HG03457 (cell line): ENCODE data around the gene CHI3L1.

Experiments
- ATAC-seq: cut with Tn5 transposase; IDR thresholded peaks from one replicate; pipeline ENCODE4 v1.9.1; 2021; ENCODE audit warnings: moderate number of reproducible peaks; ENCODE audit not compliant: unreplicated experiment

The CHI3L1 gene

GRCh38 chr1:203152158-203153034, 34.1 kb downstream of the CHI3L1 start:
- ATAC-seq = no peak

- no peak for ATAC-seq
Measured at GRCh38 chr1:203151362-203152157, 34.9 kb downstream of the CHI3L1 start.

DNA sequence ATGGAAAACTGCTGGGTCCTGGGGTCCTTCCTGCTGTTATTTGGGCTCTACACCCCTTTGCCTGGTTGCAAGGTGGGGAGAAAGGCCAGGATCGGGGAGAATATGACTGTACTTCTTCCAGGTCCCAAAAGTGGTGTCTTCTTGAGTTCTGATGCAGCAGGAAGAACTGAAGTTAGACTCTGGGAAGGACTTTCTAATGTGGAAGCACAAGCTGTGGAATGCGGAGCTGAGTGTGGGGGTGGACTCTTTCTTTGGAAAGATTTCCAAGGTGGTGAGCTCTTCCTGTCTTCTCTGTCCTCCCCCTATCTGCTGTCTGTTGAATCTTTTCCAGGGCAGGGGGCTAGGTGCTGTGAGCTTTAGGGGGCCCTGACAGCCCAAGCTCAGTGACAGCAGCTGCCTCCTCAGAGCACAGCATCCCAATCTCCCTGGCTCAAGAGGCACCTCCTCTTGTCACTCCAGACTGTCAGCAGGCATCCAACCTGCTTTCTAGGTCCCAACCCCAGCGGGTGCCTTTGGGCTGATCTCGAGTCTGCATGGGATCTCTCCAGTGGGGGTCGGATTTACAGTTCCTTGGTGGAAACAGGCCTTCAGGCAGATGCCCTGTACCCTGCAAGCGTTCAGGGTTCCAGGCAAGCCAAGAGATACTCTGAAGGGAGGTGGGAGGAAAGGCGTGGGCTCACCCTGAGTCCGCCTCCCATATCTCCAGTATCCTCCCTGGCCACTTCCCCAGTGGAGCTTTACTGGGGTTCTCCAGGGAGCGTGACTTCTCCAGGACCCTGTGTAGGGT, 35.8 kb downstream of the CHI3L1 start:
- ATAC-seq = no peak

DNA sequence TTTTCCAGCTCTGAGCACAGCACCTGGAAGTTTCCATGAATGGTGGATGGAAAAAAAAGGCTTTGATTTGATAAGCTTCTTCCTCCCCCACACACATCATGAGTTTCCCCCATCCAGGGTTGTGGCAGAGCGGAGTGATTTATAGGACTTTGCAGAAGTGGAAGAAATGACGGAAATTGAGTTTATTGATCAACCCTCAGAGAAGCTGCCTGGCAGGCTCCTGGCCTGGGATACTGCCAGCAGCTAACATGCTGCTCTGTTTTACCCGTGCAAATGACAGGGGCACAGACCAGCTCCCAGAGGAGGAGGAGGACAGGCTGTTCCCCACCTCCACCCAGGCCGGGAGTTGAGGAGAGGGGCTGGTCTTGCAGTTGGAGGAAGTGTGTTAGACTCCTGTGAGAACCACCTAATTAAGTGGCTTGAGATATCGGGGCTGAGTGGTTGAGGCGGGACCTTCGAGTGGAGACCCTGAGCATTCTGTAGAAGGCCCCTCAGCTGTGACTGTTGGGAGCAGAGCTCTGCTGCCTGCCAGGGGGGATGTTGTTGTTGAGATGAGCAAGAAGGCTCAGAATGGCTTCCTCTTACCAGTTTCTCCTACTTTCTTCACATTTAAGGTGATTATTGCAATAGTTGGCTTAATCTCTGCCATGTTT, 37.2 kb downstream of the CHI3L1 start:
- ATAC-seq = no peak

DNA sequence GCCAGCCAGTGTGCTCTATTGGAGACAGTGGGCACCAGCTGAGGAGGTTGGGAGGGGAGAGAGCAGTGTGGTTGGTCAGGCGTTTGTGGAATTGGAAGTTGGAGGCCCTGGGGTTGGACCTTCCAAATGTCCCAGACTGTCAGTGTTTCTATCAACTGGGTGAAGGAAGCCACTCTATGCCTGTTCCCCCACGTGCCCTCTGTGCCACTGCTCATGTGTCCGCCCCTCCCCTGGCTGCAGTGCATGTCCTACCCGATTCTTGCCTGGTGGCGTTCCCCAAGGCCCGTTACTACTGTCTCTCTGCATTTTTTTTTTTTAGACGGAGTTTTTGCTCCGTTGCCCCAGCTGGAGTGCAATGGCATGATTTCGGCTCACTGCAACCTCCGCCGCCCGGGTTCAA, 37.9 kb downstream of the CHI3L1 start:
- ATAC-seq = no peak

- no peak for ATAC-seq
Measured at GRCh38 chr1:203148127-203148526, 38.4 kb downstream of the CHI3L1 start.

DNA sequence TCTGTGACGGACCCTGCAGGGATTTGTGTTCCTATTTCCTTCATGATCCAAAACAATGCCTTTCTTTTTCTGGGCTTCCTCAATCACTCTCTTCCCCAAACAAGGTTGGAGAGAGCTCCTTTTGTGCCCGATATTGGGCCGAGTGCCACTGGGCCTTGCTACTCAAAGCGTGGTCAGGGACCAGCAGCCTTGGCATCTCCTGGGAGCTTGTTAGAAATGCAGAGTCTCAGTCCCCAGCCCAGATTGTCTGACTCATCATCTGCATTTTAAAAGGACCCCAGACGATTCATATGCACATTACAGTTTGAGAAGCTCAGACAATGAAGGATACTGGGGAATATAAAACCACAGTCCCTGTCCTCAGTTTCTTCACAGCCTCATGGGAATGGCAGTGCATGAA, 39.1 kb downstream of the CHI3L1 start:
- no peak for ATAC-seq

DNA sequence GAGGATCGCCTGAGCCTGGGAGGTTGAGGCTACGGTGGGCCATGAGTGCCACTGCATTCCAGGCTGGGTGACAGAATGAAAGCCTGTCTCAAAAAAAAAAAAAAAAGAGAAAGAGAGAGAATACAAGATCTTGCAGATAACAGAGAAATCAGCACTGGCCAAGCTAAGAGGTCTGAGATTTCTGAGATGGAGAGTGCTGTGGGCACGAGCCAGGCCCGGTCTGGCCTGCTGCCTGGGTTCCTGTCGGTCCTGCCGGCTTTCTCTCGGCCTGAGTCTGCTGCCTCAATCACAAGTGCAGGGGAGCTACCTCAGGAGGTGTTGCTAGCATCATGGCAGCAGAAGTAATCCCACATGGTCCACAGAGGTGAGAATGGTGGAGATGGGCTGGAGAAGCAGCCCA, 40.0 kb downstream of the CHI3L1 start:
- ATAC-seq = no peak

DNA sequence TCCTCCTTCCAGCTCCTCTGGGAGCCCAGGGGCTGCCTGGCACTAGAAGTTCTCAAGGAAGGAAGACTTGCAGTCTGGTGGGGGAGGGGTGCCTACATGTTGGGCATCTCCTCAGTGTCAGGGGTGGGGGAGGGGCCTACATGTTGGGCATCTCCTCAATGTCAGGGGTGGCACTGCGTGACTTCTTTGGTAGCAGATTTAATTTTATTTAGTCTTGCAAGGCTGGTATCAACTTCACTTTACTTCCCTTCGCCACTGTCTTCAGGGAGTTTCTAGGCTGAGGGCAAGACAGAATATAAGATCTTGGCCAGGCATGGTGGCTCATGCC, 40.5 kb downstream of the CHI3L1 start:
- ATAC-seq = no peak

- ATAC-seq = no peak
Measured at GRCh38 chr1:203145321-203146041, 41.0 kb downstream of the CHI3L1 start.

GRCh38 chr1:203144661-203145060, 41.8 kb downstream of the CHI3L1 start:
- no peak for ATAC-seq

- no peak for ATAC-seq
Measured at GRCh38 chr1:203143641-203144040, 42.9 kb downstream of the CHI3L1 start.

- ATAC-seq = no peak
Measured at GRCh38 chr1:203142684-203143408, 43.7 kb downstream of the CHI3L1 start.

DNA sequence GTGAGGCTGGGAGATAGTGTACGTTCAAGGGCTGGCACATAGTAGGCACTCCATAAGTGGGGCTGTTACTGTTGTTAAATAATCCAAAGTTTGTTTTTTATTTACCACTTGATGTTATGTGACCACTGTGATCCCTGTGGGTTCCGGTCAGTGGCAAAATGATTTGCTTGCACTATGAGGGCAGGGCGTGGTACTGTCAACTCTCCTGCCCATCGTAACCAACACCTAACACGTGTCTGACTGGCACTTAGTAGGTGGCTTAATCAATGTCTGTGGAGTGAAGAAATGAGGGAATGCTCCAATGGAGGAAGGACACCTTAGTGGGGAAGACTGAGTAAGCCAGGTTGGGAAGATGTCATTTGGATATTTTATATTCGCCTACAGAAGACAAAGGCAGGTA, 44.4 kb downstream of the CHI3L1 start:
- ATAC-seq = no peak

GRCh38 chr1:203140743-203141520, 45.6 kb downstream of the CHI3L1 start:
- no peak for ATAC-seq

DNA sequence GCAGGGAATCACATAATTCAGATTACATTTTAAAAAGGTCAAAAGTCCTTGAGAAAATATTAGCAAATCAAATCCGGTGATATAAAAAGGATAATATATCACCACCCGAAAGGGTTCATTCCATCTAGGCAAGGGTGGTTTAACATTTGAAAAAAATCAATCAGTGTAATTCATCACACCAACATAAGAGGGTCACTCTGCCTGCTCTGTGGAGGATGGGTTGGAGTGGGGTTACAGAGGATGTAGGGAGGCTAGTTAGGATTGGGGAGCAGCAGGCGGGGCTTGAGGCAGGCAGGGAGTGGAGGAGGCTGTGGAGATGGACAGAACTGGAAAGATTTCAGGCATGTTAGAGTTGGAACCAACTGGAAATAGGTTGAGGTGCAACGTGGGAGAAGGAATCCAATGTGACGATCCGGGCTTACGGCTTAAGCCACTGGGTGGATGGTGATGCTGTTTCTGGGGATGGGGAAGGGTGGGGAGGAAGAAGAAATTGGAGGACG, 46.5 kb downstream of the CHI3L1 start:
- ATAC-seq = no peak

DNA sequence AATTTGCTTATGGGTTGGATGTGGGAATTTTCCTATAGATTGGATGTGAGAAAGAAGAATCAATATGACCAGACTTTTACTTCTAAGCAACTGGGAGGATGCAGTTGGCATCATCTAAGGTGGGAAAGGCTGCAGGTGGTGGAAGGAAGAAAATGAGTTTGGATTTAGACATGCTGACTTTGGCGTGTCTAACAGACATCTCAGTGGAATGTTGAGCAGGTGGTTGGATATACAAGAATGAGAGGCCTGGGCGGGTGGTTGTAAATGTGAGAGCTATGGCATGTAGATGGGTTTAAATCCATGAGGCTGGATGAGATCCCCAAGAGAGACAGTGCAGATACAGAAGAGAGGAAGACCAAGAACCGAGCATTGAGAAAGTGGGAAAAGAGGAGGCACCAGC, 48.4 kb downstream of the CHI3L1 start:
- no peak for ATAC-seq

GRCh38 chr1:203137324-203137723, 49.2 kb downstream of the CHI3L1 start:
- no peak for ATAC-seq
